ENCODE measurements around the gene C2orf92. TPM values are rescaled to one million over a fixed set of nuclear protein-coding genes. Genes with fewer than 3 reads are reported as not detected.
A peak's percentile ranks its signal among the peaks of the same experiment; 100 is the strongest.

C2orf92 gene
- total and polyA plus RNA-seq, 4 donors: 4.1 to 36.3 (median 10.3) TPM

GRCh38 chr2:97723156-97724072, 53.9 kb downstream of the C2orf92 start:
- 72 to 75% methylated on average over 37 of the region's 37 CpGs for WGBS, 2 donors
- no peak for ATAC-seq (ENCODE audit: low FRiP score)
- DNase-seq: peak in 1 of 2 donors; percentile 47

GRCh38 chr2:97724073-97724410, 54.5 kb downstream of the C2orf92 start:
- intact Hi-C loops (cut with DNase I): no loop called here
- no peak for ATAC-seq (ENCODE audit: low FRiP score)

More at GRCh38 chr2:97723156-97724072, 53.9 kb downstream of the C2orf92 start:
- no peaks in the 10 kb centered on the region for H3K27me3 ChIP-seq (ENCODE audit: control insufficient read depth in 1 of 2, insufficient read depth in 2 of 2, low read length in 1 of 2)
- H3K9me3 ChIP-seq (ENCODE audit: control insufficient read depth, low read length): no peaks in the 10 kb centered on the region
- no peak overlapping the region for H3K4me3 ChIP-seq (ENCODE audit: low read length in 2 of 2)
- no peaks in the 10 kb centered on the region for H3K36me3 ChIP-seq (ENCODE audit: control insufficient read depth in 1 of 2, insufficient read depth in 2 of 2, low read length in 1 of 2)
- H3K27ac ChIP-seq (ENCODE audit: low read depth in 1 of 2, low read length in 2 of 2): no peak overlapping the region
- intact Hi-C loops (cut with DNase I): no loop called here
- H3K4me1 ChIP-seq (ENCODE audit: control insufficient read depth in 1 of 2, insufficient read depth in 2 of 2, low read length in 2 of 2): no peaks in the 10 kb centered on the region

GRCh38 chr2:97724501-97724900, 55.0 kb downstream of the C2orf92 start:
- 58 to 65% methylated on average over 17 of the region's 17 CpGs for WGBS, 2 donors
- Histone ChIP-seq H3K4me3 (ENCODE audit: low read length in 2 of 2) (no peak overlapping the region), H3K9me3 (ENCODE audit: control insufficient read depth, low read length) (no peaks in the 10 kb centered on the region), H3K27ac (ENCODE audit: low read depth in 1 of 2, low read length in 2 of 2) (no peak overlapping the region), H3K27me3 (ENCODE audit: control insufficient read depth in 1 of 2, insufficient read depth in 2 of 2, low read length in 1 of 2) (no peaks in the 10 kb centered on the region), H3K4me1 (ENCODE audit: control insufficient read depth in 1 of 2, insufficient read depth in 2 of 2, low read length in 2 of 2) (no peaks in the 10 kb centered on the region), H3K36me3 (ENCODE audit: control insufficient read depth in 1 of 2, insufficient read depth in 2 of 2, low read length in 1 of 2) (no peaks in the 10 kb centered on the region)
- peak in 1 of 2 donors; percentile 67 for DNase-seq
- no peak for ATAC-seq (ENCODE audit: low FRiP score)
- intact Hi-C loops (cut with DNase I): no loop called here

More at GRCh38 chr2:97724073-97724410, 54.5 kb downstream of the C2orf92 start:
- Histone ChIP-seq H3K9me3 (ENCODE audit: control insufficient read depth, low read length) (no peaks in the 10 kb centered on the region), H3K36me3 (ENCODE audit: control insufficient read depth in 1 of 2, insufficient read depth in 2 of 2, low read length in 1 of 2) (no peaks in the 10 kb centered on the region), H3K4me3 (ENCODE audit: low read length in 2 of 2) (no peak overlapping the region), H3K27me3 (ENCODE audit: control insufficient read depth in 1 of 2, insufficient read depth in 2 of 2, low read length in 1 of 2) (no peaks in the 10 kb centered on the region), H3K27ac (ENCODE audit: low read depth in 1 of 2, low read length in 2 of 2) (no peak overlapping the region), H3K4me1 (ENCODE audit: control insufficient read depth in 1 of 2, insufficient read depth in 2 of 2, low read length in 2 of 2) (no peaks in the 10 kb centered on the region)
- WGBS, 2 donors: 28 to 33% methylated on average over 41 of the region's 41 CpGs
- peak in 1 of 2 donors; percentile 71 for DNase-seq

- WGBS, 2 donors: 89 to 91% methylated on average over 29 to 31 of the region's 31 CpGs
- no peak overlapping the region for H3K27ac ChIP-seq (ENCODE audit: low read depth in 1 of 2, low read length in 2 of 2)
- H3K27me3 ChIP-seq (ENCODE audit: control insufficient read depth in 1 of 2, insufficient read depth in 2 of 2, low read length in 1 of 2): no peaks in the 10 kb centered on the region
- H3K36me3 ChIP-seq (ENCODE audit: control insufficient read depth in 1 of 2, insufficient read depth in 2 of 2, low read length in 1 of 2): no peaks in the 10 kb centered on the region
- no peaks in the 10 kb centered on the region for H3K4me1 ChIP-seq (ENCODE audit: control insufficient read depth in 1 of 2, insufficient read depth in 2 of 2, low read length in 2 of 2)
- peak in 1 of 2 donors; percentile 55 for DNase-seq
- H3K9me3 ChIP-seq (ENCODE audit: control insufficient read depth, low read length): peaks cover under 1% of the 10 kb centered on the region
- intact Hi-C loops (cut with DNase I): no loop called here
- no peak for ATAC-seq (ENCODE audit: low FRiP score)
- H3K4me3 ChIP-seq (ENCODE audit: low read length in 2 of 2): no peak overlapping the region
These were observed 55.6 kb downstream of the C2orf92 start for GRCh38 chr2:97724946-97725688.

- Histone ChIP-seq H3K27me3 (ENCODE audit: control insufficient read depth in 1 of 2, insufficient read depth in 2 of 2, low read length in 1 of 2) (no peaks in the 10 kb centered on the region), H3K36me3 (ENCODE audit: control insufficient read depth in 1 of 2, insufficient read depth in 2 of 2, low read length in 1 of 2) (no peaks in the 10 kb centered on the region), H3K4me3 (ENCODE audit: low read length in 2 of 2) (no peak overlapping the region), H3K27ac (ENCODE audit: low read depth in 1 of 2, low read length in 2 of 2) (no peak overlapping the region), H3K9me3 (ENCODE audit: control insufficient read depth, low read length) (peaks cover 2% of the 10 kb centered on the region), H3K4me1 (ENCODE audit: control insufficient read depth in 1 of 2, insufficient read depth in 2 of 2, low read length in 2 of 2) (no peaks in the 10 kb centered on the region)
- WGBS, 2 donors: 62 to 89% methylated on average over 4 of the region's 4 CpGs
- ATAC-seq (ENCODE audit: low FRiP score) (no peak), DNase-seq (peak in 1 of 2 donors; percentile 23)
- intact Hi-C loops (cut with DNase I): no loop called here
These were observed 57.0 kb downstream of the C2orf92 start for GRCh38 chr2:97726261-97727064.

GRCh38 chr2:97727296-97727695, 57.8 kb downstream of the C2orf92 start:
- peaks cover 2% of the 10 kb centered on the region for H3K9me3 ChIP-seq (ENCODE audit: control insufficient read depth, low read length)
- H3K27me3 ChIP-seq (ENCODE audit: control insufficient read depth in 1 of 2, insufficient read depth in 2 of 2, low read length in 1 of 2): no peaks in the 10 kb centered on the region
- H3K4me3 ChIP-seq (ENCODE audit: low read length in 2 of 2): no peak overlapping the region
- no peaks in the 10 kb centered on the region for H3K36me3 ChIP-seq (ENCODE audit: control insufficient read depth in 1 of 2, insufficient read depth in 2 of 2, low read length in 1 of 2)
- ATAC-seq (ENCODE audit: low FRiP score) (no peak), DNase-seq (peak in 1 of 2 donors; percentile 12)
- no peaks in the 10 kb centered on the region for H3K4me1 ChIP-seq (ENCODE audit: control insufficient read depth in 1 of 2, insufficient read depth in 2 of 2, low read length in 2 of 2)
- 96 to 97% methylated on average over 7 of the region's 7 CpGs for WGBS, 2 donors
- no peak overlapping the region for H3K27ac ChIP-seq (ENCODE audit: low read depth in 1 of 2, low read length in 2 of 2)
- intact Hi-C loops (cut with DNase I): no loop called here

GRCh38 chr2:97728091-97728731, 58.7 kb downstream of the C2orf92 start:
- Histone ChIP-seq H3K4me1 (ENCODE audit: control insufficient read depth in 1 of 2, insufficient read depth in 2 of 2, low read length in 2 of 2) (no peaks in the 10 kb centered on the region), H3K27ac (ENCODE audit: low read depth in 1 of 2, low read length in 2 of 2) (no peak overlapping the region), H3K9me3 (ENCODE audit: control insufficient read depth, low read length) (peaks cover 2% of the 10 kb centered on the region), H3K27me3 (ENCODE audit: control insufficient read depth in 1 of 2, insufficient read depth in 2 of 2, low read length in 1 of 2) (no peaks in the 10 kb centered on the region), H3K36me3 (ENCODE audit: control insufficient read depth in 1 of 2, insufficient read depth in 2 of 2, low read length in 1 of 2) (no peaks in the 10 kb centered on the region), H3K4me3 (ENCODE audit: low read length in 2 of 2) (no peak overlapping the region)
- no peak for ATAC-seq (ENCODE audit: low FRiP score)
- no peak for DNase-seq
- intact Hi-C loops (cut with DNase I): no loop called here
- WGBS, 2 donors: 13 to 19% methylated on average over 12 of the region's 12 CpGs

GRCh38 chr2:97730245-97730644, 60.7 kb downstream of the C2orf92 start:
- Histone ChIP-seq H3K27ac (ENCODE audit: low read depth in 1 of 2, low read length in 2 of 2) (no peak overlapping the region), H3K4me3 (ENCODE audit: low read length in 2 of 2) (no peak overlapping the region), H3K36me3 (ENCODE audit: control insufficient read depth in 1 of 2, insufficient read depth in 2 of 2, low read length in 1 of 2) (no peaks in the 10 kb centered on the region), H3K9me3 (ENCODE audit: control insufficient read depth, low read length) (peaks cover 2% of the 10 kb centered on the region), H3K27me3 (ENCODE audit: control insufficient read depth in 1 of 2, insufficient read depth in 2 of 2, low read length in 1 of 2) (no peaks in the 10 kb centered on the region), H3K4me1 (ENCODE audit: control insufficient read depth in 1 of 2, insufficient read depth in 2 of 2, low read length in 2 of 2) (no peaks in the 10 kb centered on the region)
- DNase-seq: no peak
- 83 to 86% methylated on average over 1 of the region's 1 CpG for WGBS, 2 donors
- no peak for ATAC-seq (ENCODE audit: low FRiP score)
- intact Hi-C loops (cut with DNase I): no loop called here

Measured in aorta (tissue), 5 donors.